Measurements from ENCODE around the gene EEF2K.

Gene EEF2K

DNA sequence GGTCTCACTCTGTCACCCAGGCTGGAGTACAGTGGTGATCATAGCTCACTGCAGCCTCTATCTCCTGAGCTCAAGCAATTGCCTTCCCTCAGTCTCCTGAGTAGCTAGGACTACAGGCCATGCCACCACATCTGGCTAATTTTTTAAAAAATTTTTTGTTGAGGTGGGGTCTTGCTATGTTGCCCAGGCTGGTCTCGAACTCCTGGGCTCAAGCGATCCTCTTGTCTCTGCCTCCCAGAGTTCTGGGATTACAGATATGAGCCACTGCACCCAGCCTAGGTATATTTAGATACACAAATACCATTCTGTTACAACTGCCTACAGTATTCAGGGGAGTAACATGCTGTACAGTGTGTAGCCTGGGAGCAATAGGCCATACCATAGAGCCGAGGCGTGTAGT, 105.4 kb downstream of the EEF2K start:
- DNase-seq (ENCODE audit: low read depth): no peak
- TF ChIP-seq, protein P1, sequence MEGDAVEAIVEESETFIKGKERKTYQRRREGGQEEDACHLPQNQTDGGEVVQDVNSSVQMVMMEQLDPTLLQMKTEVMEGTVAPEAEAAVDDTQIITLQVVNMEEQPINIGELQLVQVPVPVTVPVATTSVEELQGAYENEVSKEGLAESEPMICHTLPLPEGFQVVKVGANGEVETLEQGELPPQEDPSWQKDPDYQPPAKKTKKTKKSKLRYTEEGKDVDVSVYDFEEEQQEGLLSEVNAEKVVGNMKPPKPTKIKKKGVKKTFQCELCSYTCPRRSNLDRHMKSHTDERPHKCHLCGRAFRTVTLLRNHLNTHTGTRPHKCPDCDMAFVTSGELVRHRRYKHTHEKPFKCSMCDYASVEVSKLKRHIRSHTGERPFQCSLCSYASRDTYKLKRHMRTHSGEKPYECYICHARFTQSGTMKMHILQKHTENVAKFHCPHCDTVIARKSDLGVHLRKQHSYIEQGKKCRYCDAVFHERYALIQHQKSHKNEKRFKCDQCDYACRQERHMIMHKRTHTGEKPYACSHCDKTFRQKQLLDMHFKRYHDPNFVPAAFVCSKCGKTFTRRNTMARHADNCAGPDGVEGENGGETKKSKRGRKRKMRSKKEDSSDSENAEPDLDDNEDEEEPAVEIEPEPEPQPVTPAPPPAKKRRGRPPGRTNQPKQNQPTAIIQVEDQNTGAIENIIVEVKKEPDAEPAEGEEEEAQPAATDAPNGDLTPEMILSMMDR (conservative IDR thresholded peaks at IDR 0.05; ENCODE audit: low read length): no peak
- H3K4me3 ChIP-seq (ENCODE audit: low read length): no peak overlapping the region

DNA sequence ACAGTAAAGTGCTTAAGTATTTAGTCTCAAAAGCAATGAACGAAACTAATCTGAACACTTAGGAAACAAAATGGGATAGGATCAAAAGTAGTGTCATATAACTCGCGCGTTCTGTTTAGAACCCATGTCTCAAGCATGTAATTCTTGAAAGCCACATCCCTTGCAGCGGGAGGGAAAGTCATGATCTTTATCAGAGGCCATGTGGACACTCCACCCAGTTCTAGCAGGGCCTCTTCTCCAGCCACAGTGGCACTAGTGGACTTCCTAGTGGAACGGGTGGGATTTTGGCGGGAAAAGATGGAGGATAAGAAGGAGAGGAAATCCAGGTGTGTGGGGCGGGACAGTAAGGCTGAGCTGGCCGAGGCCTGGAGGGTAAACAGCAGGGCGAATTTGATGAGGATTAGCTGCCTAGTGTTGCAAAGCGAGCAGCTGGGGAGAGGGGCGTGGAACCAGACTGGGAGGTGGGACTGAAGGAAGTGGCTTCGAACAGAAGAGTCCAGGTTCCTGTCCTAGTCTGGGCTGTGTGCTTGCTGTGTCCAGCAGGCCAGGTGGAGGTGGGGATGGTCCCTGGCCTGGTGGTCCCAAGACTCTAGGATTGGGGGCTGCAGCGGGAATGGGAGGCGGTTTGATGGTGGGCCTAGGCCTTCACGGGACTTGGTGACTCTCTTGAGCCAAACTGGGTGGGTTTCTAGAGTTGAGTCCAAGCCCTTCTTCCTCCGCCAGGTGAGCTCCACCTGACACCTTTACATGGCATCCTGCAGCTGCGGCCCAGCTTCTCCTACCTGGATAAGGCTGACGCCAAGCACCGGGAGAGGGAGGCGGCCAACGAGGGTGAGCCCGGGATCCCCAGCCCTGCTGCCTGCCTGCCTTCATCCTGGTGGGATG, 107.1 kb downstream of the EEF2K start:
- no peak for DNase-seq (ENCODE audit: low read depth)
- TF ChIP-seq, protein P1 (conservative IDR thresholded peaks at IDR 0.05; ENCODE audit: low read length): no peak
- no peak overlapping the region for H3K4me3 ChIP-seq (ENCODE audit: low read length)

DNA sequence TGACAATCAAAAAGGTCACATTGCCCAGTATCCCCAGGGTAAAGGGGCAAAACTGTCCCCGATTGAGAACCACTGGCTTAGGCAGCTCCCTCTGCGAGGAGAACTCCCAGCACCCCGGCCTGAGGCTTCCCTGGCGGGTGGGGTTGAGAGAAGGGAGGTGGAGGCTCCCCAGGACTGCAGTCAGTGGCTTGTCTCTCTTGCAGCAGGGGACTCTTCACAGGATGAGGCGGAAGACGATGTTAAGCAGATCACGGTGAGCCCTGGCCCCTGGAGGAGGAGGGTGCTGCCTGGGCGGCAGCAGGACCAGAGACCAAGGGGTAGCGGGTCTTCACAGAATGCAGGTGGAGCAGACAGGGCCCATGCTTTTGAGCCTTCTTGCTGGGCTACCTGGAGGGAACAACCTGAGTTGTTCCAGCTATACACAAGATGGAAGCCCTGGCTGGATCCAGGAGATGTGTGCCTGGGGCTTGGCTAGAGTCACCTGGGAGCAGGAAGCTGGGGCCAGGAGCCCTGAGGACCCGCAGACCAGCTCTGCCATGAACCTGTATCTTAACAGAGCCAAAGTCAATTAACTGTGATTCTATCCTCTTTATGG, 107.9 kb downstream of the EEF2K start:
- no peak overlapping the region for H3K4me3 ChIP-seq (ENCODE audit: low read length)
- TF ChIP-seq, protein P1 (conservative IDR thresholded peaks at IDR 0.05; ENCODE audit: low read length): no peak
- DNase-seq (ENCODE audit: low read depth): no peak

DNA sequence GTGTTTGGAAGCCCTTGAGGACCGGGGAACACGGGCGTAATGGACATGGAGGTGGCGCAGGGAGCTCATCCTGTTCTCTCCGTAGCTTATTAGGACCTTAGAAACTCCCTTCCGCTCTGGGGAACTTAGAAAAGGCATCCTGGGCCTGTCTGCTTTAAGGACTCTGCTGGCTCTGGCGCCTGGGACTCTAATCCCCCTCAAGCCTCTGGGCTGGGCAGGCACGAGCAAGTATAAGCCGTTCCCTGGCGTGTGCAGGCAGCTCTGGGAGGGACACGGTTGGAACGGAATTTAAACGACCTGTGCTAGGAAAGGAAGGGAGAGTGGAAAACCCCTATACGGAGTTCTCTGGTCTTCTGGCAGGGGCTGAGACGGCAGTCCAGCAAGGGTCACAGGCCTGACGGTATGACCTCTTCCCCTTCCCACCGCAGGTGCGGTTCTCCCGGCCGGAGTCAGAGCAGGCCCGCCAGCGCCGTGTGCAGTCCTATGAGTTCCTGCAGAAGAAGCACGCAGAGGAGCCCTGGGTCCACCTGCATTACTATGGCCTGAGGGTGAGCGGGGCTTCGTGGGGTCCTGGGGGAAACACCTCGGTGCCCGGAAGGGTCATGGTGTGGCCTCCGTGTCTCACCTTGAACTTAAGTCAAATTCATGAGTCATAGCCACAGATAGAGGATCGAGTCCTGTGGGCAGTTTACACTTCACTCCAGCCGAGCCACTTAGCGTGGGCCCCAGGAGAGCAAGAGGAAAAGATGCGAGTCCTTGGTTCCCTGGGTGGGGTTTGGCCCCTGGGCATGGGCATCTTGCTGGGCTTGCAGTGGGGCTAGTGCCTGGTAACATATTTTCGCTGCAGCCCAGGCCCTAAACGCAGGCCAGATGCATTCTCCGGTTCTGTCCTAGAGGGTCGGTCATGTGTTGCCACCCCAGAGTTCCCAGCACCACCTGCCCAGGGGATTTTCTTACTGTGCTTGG, 108.9 kb downstream of the EEF2K start:
- H3K4me3 ChIP-seq (ENCODE audit: low read length): no peak overlapping the region
- TF ChIP-seq, protein P1 (conservative IDR thresholded peaks at IDR 0.05; ENCODE audit: low read length): no peak
- DNase-seq (ENCODE audit: low read depth): no peak

DNA sequence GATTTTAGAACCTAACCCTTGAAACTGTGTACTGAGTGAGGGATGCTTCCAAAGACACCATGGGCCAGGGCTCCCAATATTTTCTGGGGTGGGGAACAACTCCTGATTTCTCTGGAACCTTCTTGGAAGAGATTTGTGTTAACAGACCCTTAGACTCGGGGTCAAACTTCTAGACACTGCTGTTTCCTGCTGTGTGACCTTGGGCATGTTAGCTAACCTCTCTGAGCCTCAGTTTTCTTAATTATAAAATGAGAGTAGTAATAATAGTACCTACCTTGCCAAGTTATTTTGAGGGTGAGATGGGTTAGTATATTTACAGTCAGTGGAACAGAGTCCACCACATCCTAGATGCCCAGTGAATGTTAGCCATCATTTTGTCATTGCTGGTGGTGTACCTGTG, 109.9 kb downstream of the EEF2K start:
- TF ChIP-seq, protein P1 (conservative IDR thresholded peaks at IDR 0.05; ENCODE audit: low read length): no peak
- DNase-seq (ENCODE audit: low read depth): no peak
- H3K4me3 ChIP-seq (ENCODE audit: low read length): no peak overlapping the region

DNA sequence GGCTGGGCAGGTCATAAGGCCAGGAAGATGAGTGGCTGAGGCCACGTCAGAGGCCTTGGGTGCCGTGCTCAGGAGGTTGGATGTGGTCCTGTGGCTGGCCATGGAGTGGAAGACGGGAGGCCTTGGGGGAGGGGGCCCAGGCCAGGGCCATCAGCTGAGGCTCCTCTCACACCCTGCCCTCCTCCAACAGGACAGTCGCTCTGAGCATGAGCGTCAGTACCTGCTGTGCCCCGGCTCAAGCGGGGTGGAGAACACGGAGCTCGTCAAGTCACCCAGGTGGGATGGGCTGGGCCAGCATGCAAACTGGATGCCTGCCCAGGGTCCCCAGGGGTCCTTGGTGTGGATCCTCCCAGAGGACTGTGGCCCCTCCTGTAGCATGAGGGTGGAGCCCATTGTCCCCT, 110.3 kb downstream of the EEF2K start:
- TF ChIP-seq, protein P1 (conservative IDR thresholded peaks at IDR 0.05; ENCODE audit: low read length): no peak
- no peak for DNase-seq (ENCODE audit: low read depth)
- H3K4me3 ChIP-seq (ENCODE audit: low read length): no peak overlapping the region

All from AG10803 (cell line).